ENCODE data around the gene CREM. TPM values are rescaled to one million over a fixed set of nuclear protein-coding genes. Genes with fewer than 3 reads are reported as not detected.

CREM gene
- total and polyA plus RNA-seq, 2 of the 8 experiments (the other 6 are each of a cell fraction or from before 2014, with no cell fraction given), result 18.7 to 21.9 TPM

DNA sequence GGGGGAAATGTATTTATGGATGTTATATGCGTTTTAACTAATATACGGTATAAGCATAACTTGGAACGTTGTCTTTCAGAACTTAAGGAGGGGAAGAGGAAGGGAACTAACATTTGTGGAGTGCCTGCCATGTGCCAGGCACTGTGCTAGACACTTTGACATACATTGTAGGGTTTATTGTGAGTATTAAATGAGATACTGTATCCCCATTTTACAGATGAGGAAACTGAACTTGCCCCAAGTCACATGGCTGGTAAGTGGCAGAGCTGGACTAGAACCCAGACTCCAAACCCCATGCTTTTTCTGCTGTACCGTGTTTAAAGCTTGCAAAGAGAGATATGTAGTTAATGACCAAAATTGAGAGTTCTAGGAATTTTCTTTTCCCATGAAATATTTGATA, 74.6 kb downstream of the CREM start:
- no peak overlapping the region for H3K18ac ChIP-seq (ENCODE audit: extremely low read depth, low read length)
- no peak overlapping the region for H3K4ac ChIP-seq (replicated peaks; ENCODE audit: insufficient read length, low read depth, low read length)
- no peaks in the 10 kb centered on the region for H3K36me3 ChIP-seq (ENCODE audit: control insufficient read depth in 2 of 4, insufficient read depth in 4 of 4, low read length in 3 of 4)
- no peaks in the 10 kb centered on the region for H3K9me3 ChIP-seq (ENCODE audit: insufficient read depth in 2 of 2, low read depth in 1 of 2, low read length in 1 of 2)
- TF ChIP-seq NANOG (IDR thresholded peaks at IDR 0.05; ENCODE audit: insufficient read depth, low read depth, low read length, poor library complexity, severe bottlenecking) (no peak), RNF2 (IDR thresholded peaks at IDR 0.05; ENCODE audit: borderline replicate concordance, low read depth, low read length, missing control alignments, poor library complexity, severe bottlenecking) (no peak), SRF (IDR thresholded peaks at IDR 0.05; ENCODE audit: low read depth, low read length) (no peak), SP2 (IDR thresholded peaks at IDR 0.05; ENCODE audit: low read length) (no peak), TBP (IDR thresholded peaks at IDR 0.05; ENCODE audit: low read depth, low read length) (no peak), EP300 (IDR thresholded peaks at IDR 0.05; ENCODE audit: borderline replicate concordance in 1 of 2, low read depth in 2 of 2, low read length in 2 of 2) (no peak), SIX5 (IDR thresholded peaks at IDR 0.05; ENCODE audit: low read depth, low read length) (no peak), JUND (IDR thresholded peaks at IDR 0.05; ENCODE audit: low read length) (no peak), NRF1 (IDR thresholded peaks at IDR 0.05; ENCODE audit: low read depth, low read length) (no peak)
- no peak overlapping the region for H2BK15ac ChIP-seq (ENCODE audit: low read length)
- no peak overlapping the region for H2AFZ ChIP-seq (ENCODE audit: low read length)
- no peak for DNase-seq (ENCODE audit: low read depth in 1 of 2, low spot score in 2 of 2)
- ChIA-PET POLR2A (ENCODE audit: partially characterized antibody) (no interaction called here), CTCF (ENCODE audit: partially characterized antibody) (interaction anchor here (0.6 to 1.9 kb wide), 8 partner anchors 12 to 1541 kb away, joined by 3 to 6 read pairs (median 4); no protein-coding TSS in a partner anchor)
- no peaks in the 10 kb centered on the region for H4K20me1 ChIP-seq (replicated peaks in 1 of 2; ENCODE audit: control insufficient read depth in 1 of 2, insufficient read depth in 2 of 2, low read length in 2 of 2)
- H4K8ac ChIP-seq (ENCODE audit: extremely low read depth, insufficient read depth, low read length), result no peak overlapping the region
- H3K27ac ChIP-seq (ENCODE audit: low read depth, low read length), result no peak overlapping the region
- H3K9ac ChIP-seq (replicated peaks in 1 of 4; ENCODE audit: extremely low read depth in 1 of 4, low read depth in 3 of 4, low read length in 3 of 4), result no peak overlapping the region
- no peak overlapping the region for H2BK20ac ChIP-seq (ENCODE audit: low read length)
- no peak for FAIRE-seq
- H3K4me2 ChIP-seq (ENCODE audit: insufficient read depth in 1 of 2, low read depth in 2 of 2, low read length in 2 of 2), result no peak overlapping the region
- no peak overlapping the region for H4K91ac ChIP-seq (replicated peaks; ENCODE audit: insufficient read length, low read length)
- H2BK120ac ChIP-seq (replicated peaks; ENCODE audit: low read depth, low read length), result no peak overlapping the region
- no peak overlapping the region for H2BK5ac ChIP-seq (ENCODE audit: low read depth, low read length)
- H3K23me2 ChIP-seq (ENCODE audit: low read depth, low read length), result no peaks in the 10 kb centered on the region
- H4K5ac ChIP-seq (ENCODE audit: insufficient read length, low read depth, low read length), result no peak overlapping the region
- H3K27me3 ChIP-seq (replicated peaks in 1 of 4; ENCODE audit: control insufficient read depth in 3 of 4, extremely low read depth in 1 of 4, insufficient read depth in 3 of 4, low read length in 3 of 4), result no peaks in the 10 kb centered on the region
- no peak overlapping the region for H2AK5ac ChIP-seq (ENCODE audit: low read depth, low read length)
- no peak overlapping the region for H3K4me3 ChIP-seq (ENCODE audit: extremely low read depth in 1 of 4, insufficient read depth in 2 of 4, low read depth in 3 of 4, low read length in 4 of 4)
- H3K14ac ChIP-seq (ENCODE audit: insufficient read length), result no peak overlapping the region
- H3K23ac ChIP-seq (ENCODE audit: insufficient read length), result no peak overlapping the region
- 88% methylated on average over 4 of the region's 4 CpGs; no CpG with 5 or more reads in 1 of the 2 experiments for WGBS, 2 experiments (ENCODE audit: extremely low coverage in 1 of 2, insufficient coverage in 1 of 2, insufficient read length in 1 of 2, insufficient replicate concordance in 2 of 2, low coverage in 1 of 2, low lambda C conversion rate in 2 of 2, missing lambda C conversion rate in 1 of 2)
- H3K4me1 ChIP-seq (replicated peaks in 1 of 4; ENCODE audit: control insufficient read depth in 3 of 4, insufficient read depth in 4 of 4, low read length in 3 of 4), result peaks cover 0 to 2% (median 0%) of the 10 kb centered on the region in 4 experiments; a peak in 1 of 7 replicates
- H2BK12ac ChIP-seq (ENCODE audit: low read depth, low read length), result no peak overlapping the region
- H3K79me1 ChIP-seq (ENCODE audit: low read depth, low read length), result no peaks in the 10 kb centered on the region
- no peak overlapping the region for H3K56ac ChIP-seq (replicated peaks; ENCODE audit: insufficient read length, low read depth, low read length)
- H3K79me2 ChIP-seq (ENCODE audit: control insufficient read depth in 1 of 2, insufficient read depth in 2 of 2, low read length in 2 of 2), result no peaks in the 10 kb centered on the region
